NCI-H2171 treated with DMSO at 0.1 percent for 48 hours (cell line): ENCODE results near the gene ATP7B.

Experiments
- DNase-seq: peaks from one replicate; lab custom pipeline; 2025; lab: John Stamatoyannopoulos, UW

ATP7B gene

GRCh38 chr13:51894239-51894638 lies 117.0 kb downstream of the ATP7B start:
- no peak for DNase-seq

GRCh38 chr13:51892657-51893056 lies 118.6 kb downstream of the ATP7B start:
- DNase-seq = no peak

- no peak for DNase-seq
These were observed 123.8 kb downstream of the ATP7B start for GRCh38 chr13:51887468-51887867.

- no peak for DNase-seq
These were observed 125.6 kb downstream of the ATP7B start for GRCh38 chr13:51885651-51886050.

GRCh38 chr13:51883226-51883600 lies 128.0 kb downstream of the ATP7B start:
- no peak for DNase-seq
